ENCODE data around the gene PPP2R3B.
"Not testable (repeated sequence)": the region's sequence is repeated elsewhere in the genome, so short reads cannot be mapped to it uniquely, and the experiment has no call there.

- TF ChIP-seq CTCF (IDR thresholded peaks at IDR 0.05); EZH2 (IDR thresholded peaks at IDR 0.05; ENCODE audit: borderline replicate concordance, insufficient read depth, low read depth, low read length, poor library complexity, severe bottlenecking): not testable (repeated sequence)
Measured at GRCh38 chrX:324664-325063, 62.0 kb downstream of the PPP2R3B start.
